GM12878 (cell line): Measurements from ENCODE around the gene ANXA11. TPM values are rescaled to one million over a fixed set of nuclear protein-coding genes. Genes with fewer than 3 reads are reported as not detected.

Experiments
- FOXM1 ChIP-seq: IDR thresholded peaks from 2 replicates; pipeline ENCODE4 v1.6.1; 2012; ENCODE audit warnings: low read depth, mild to moderate bottlenecking, inconsistent platforms, low read length, moderate library complexity
- IKZF1 ChIP-seq: fragments of 450-650 bp; conservative IDR thresholded peaks from 2 replicates; pipeline ENCODE4 v1.6.1; 2017; ENCODE audit warnings: antibody characterized with exemption, mild to moderate bottlenecking
- IKZF2 ChIP-seq, 2 experiments: fragments of 450-650 bp; IDR thresholded peaks; 2 replicates each; pipeline ENCODE4 v1.6.1; 2017; ENCODE audit warnings: mild to moderate bottlenecking in 2 of 2, moderate library complexity in 2 of 2
- IRF5 ChIP-seq: fragments of 450-650 bp; IDR thresholded peaks from 2 replicates; pipeline ENCODE4 v1.6.1; 2017; ENCODE audit warnings: borderline replicate concordance
- KLF5 ChIP-seq: fragments of 450-650 bp; IDR thresholded peaks from 2 replicates; pipeline ENCODE4 v1.6.1; 2014; ENCODE audit warnings: mild to moderate bottlenecking; ENCODE audit not compliant: partially characterized antibody
- NR2C2 ChIP-seq: IDR thresholded peaks from 2 replicates; pipeline ENCODE4 v1.6.1; 2011; ENCODE audit warnings: borderline replicate concordance, low read depth; ENCODE audit not compliant: control insufficient read depth, insufficient read length
- NRF1 ChIP-seq: conservative IDR thresholded peaks from 2 replicates; pipeline ENCODE4 v1.6.1; 2011; ENCODE audit warnings: mild to moderate bottlenecking, low read depth, low read length, improper control_type of control experiment
- REST ChIP-seq: IDR thresholded peaks from 2 replicates; pipeline ENCODE4 v1.6.1; 2012; ENCODE audit warnings: mild to moderate bottlenecking, low read depth, low read length
- RUNX3 ChIP-seq: IDR thresholded peaks from 2 replicates; pipeline ENCODE4 v1.6.1; 2012; ENCODE audit warnings: low read length, inconsistent platforms
- TBL1XR1 ChIP-seq: IDR thresholded peaks from 2 replicates; pipeline ENCODE4 v1.6.1; 2012; ENCODE audit warnings: low read depth, low read length, improper control_type of control experiment
- ZBED1 ChIP-seq: IDR thresholded peaks from 2 replicates; pipeline ENCODE4 v1.6.1; 2016; ENCODE audit warnings: borderline replicate concordance
- ZBTB40 ChIP-seq: fragments of 450-650 bp; IDR thresholded peaks from 2 replicates; pipeline ENCODE4 v1.6.1; 2016; ENCODE audit warnings: mild to moderate bottlenecking, moderate library complexity, borderline replicate concordance
- ZNF217 ChIP-seq: fragments of 450-650 bp; IDR thresholded peaks from 2 replicates; pipeline ENCODE4 v1.6.1; 2017; ENCODE audit warnings: antibody characterized with exemption, mild to moderate bottlenecking
- ZNF592 ChIP-seq: fragments of 450-650 bp; IDR thresholded peaks from 2 replicates; pipeline ENCODE4 v1.6.1; 2017; ENCODE audit warnings: mild to moderate bottlenecking, moderate library complexity
- polyA plus RNA-seq, 11 experiments: library from polyadenylated mRNA; depleted of rRNA in 4 of 11; unstranded in 6 of 11; stranded (reverse) in 5 of 11; fragments of >200 nt; fragmentation: Nextera tagmentation in 4 of 11; fragmentation: Illumina TruSeq in 1 of 11; extraction: Ambion mirVana in 4 of 11; extraction: Trizol in 1 of 11; gene quantifications; 1 replicate in 1 of 11; 2 replicates in 10 of 11; pipeline versions ENCODE4 v1.2.1 to v1.2.3, GENCODE V29; 2011 to 2016; ENCODE audit warnings: inconsistent platforms in 2 of 11, missing spikeins in 2 of 11, low read depth in 1 of 11
- total RNA-seq, 4 experiments: library from RNA; depleted of rRNA in 3 of 4; stranded (reverse); fragments of >200 nt in 3 of 4; fragmentation: Illumina TruSeq in 1 of 4; extraction: Trizol in 1 of 4; gene quantifications; 2 replicates each; pipeline versions ENCODE4 v1.2.1 to v1.2.3, GENCODE V29; 2013 to 2021

Gene ANXA11
- total and polyA plus RNA-seq, 10 of the 15 experiments (the other 5 are each of a cell fraction or from before 2014, with no cell fraction given): 25.0 to 129 (median 72.2) TPM

GRCh38 chr10:80187465-80188409, 17.6 kb downstream of the ANXA11 start (continued):
- TF ChIP-seq REST (no peak), TBL1XR1 (no peak), FOXM1 (0 out of 2 replicates have a peak, but pooled peaks have one; percentile 41), ZBED1 (no peak; the same call in 1 of the 2 replicates), ZNF217 (no peak), NRF1 (no peak; the same call in 1 of the 2 replicates), IKZF2 (IDR thresholded peaks at IDR 0.05) (peak; percentile 46 to 56), IKZF1 (peak; percentile 55; the same call in 1 of the 2 replicates), NR2C2 (no peak), ZBTB40 (peak; percentile 62), KLF5 (no peak), RUNX3 (peak; percentile 81), ZNF592 (no peak), IRF5 (no peak)
